DOHH2 (cell line): Measurements from ENCODE around the gene HIPK1.
"Not testable (repeated sequence)": the region's sequence is repeated elsewhere in the genome, so short reads cannot be mapped to it uniquely, and the experiment has no call there.

Source experiments
- H3F3A ChIP-seq: fragments of 200-600 bp; sonication (generic), shearing (Covaris generic); 2 replicates; pipeline ENCODE4 v1.6.0; 2016; ENCODE audit warnings: antibody characterized with exemption, mild to moderate bottlenecking; ENCODE audit not compliant: control insufficient read depth, insufficient read depth
- H3K27ac ChIP-seq: fragments of 200-600 bp; sonication (generic); 2 replicates; pipeline ENCODE4 v1.5.1; 2014; ENCODE audit warnings: low read depth, mild to moderate bottlenecking, low read length, moderate library complexity
- H3K27me3 ChIP-seq: fragments of 200-600 bp; sonication (generic); 2 replicates; pipeline ENCODE4 v1.6.1; 2014; ENCODE audit warnings: mild to moderate bottlenecking, low read length, mixed read lengths; ENCODE audit not compliant: control insufficient read depth
- H3K36me3 ChIP-seq: fragments of 200-600 bp; sonication (generic); 2 replicates; pipeline ENCODE4 v1.6.1; 2014; ENCODE audit warnings: mild to moderate bottlenecking, low read length, moderate library complexity, mixed read lengths; ENCODE audit not compliant: control insufficient read depth
- H3K4me1 ChIP-seq: fragments of 200-600 bp; sonication (generic); 2 replicates; pipeline ENCODE4 v1.6.1; 2014; ENCODE audit warnings: mild to moderate bottlenecking, low read length, mixed read lengths; ENCODE audit not compliant: control insufficient read depth
- H3K4me2 ChIP-seq: fragments of 200-600 bp; sonication (generic); 2 replicates; pipeline ENCODE4 v1.6.0; 2014; ENCODE audit warnings: mild to moderate bottlenecking, low read length, moderate library complexity
- H3K4me3 ChIP-seq: fragments of 200-600 bp; sonication (generic); 2 replicates; pipeline ENCODE4 v1.5.1; 2014; ENCODE audit warnings: mild to moderate bottlenecking, low read length, mixed read lengths
- H3K79me2 ChIP-seq: fragments of 200-600 bp; sonication (generic); 2 replicates; pipeline ENCODE4 v1.6.1; 2014; ENCODE audit warnings: mild to moderate bottlenecking, low read length, mixed read lengths; ENCODE audit not compliant: control insufficient read depth
- H3K9me2 ChIP-seq: fragments of 200-600 bp; sonication (generic); replicated peaks from 2 replicates; pipeline ENCODE4 v1.6.1; 2014; ENCODE audit warnings: mild to moderate bottlenecking, low read length, mixed read lengths; ENCODE audit not compliant: control insufficient read depth
- H3K9me3 ChIP-seq: fragments of 200-600 bp; sonication (generic); 2 replicates; pipeline ENCODE4 v1.6.1; 2014; ENCODE audit warnings: antibody characterized with exemption, low read length, mixed read lengths; ENCODE audit not compliant: control insufficient read depth, insufficient read depth
- H4K20me1 ChIP-seq: fragments of 200-600 bp; sonication (generic); 2 replicates; pipeline ENCODE4 v1.6.0; 2014; ENCODE audit warnings: low read depth, mild to moderate bottlenecking, antibody characterized with exemption, low read length, moderate library complexity; ENCODE audit not compliant: control insufficient read depth, insufficient read depth
- CTCF ChIP-seq: fragments of 200-600 bp; sonication (generic); IDR thresholded peaks from one replicate; pipeline ENCODE4 v1.5.1; 2014; ENCODE audit warnings: antibody characterized with exemption, mild to moderate bottlenecking, low read depth, low read length; ENCODE audit not compliant: poor library complexity, severe bottlenecking
- EZH2phosphoT487 ChIP-seq: fragments of 200-600 bp; sonication (generic); IDR thresholded peaks from 2 replicates; pipeline ENCODE4 v1.6.1; 2017; ENCODE audit warnings: borderline replicate concordance, mild to moderate bottlenecking, antibody characterized with exemption, low read length, moderate library complexity, mixed read lengths

HIPK1 gene

GRCh38 chr1:114000406-114000805 lies 71.3 kb downstream of the HIPK1 start:
- peaks cover 2% of the 10 kb centered on the region for H3K9me3 ChIP-seq
- H3K79me2 ChIP-seq = no peaks in the 10 kb centered on the region
- H3K9me2 ChIP-seq = no peaks in the 10 kb centered on the region
- H3K4me3 ChIP-seq = no peak overlapping the region
- no peaks in the 10 kb centered on the region for H4K20me1 ChIP-seq
- no peaks in the 10 kb centered on the region for H3F3A ChIP-seq
- H3K4me1 ChIP-seq = no peaks in the 10 kb centered on the region
- H3K4me2 ChIP-seq = no peak overlapping the region
- TF ChIP-seq CTCF (no peak), EZH2phosphoT487 (no peak)
- no peaks in the 10 kb centered on the region; the same call in 1 of the 2 replicates for H3K27me3 ChIP-seq
- H3K36me3 ChIP-seq = no peaks in the 10 kb centered on the region
- no peak overlapping the region for H3K27ac ChIP-seq

- H3F3A ChIP-seq = no peaks in the 10 kb centered on the region
- TF ChIP-seq CTCF (no peak), EZH2phosphoT487 (no peak)
- H3K27me3 ChIP-seq = no peaks in the 10 kb centered on the region; the same call in 1 of the 2 replicates
- no peaks in the 10 kb centered on the region for H3K36me3 ChIP-seq
- no peaks in the 10 kb centered on the region for H3K9me2 ChIP-seq
- no peak overlapping the region for H3K4me3 ChIP-seq
- peaks cover 9% of the 10 kb centered on the region for H3K9me3 ChIP-seq
- H3K27ac ChIP-seq = no peak overlapping the region
- H3K79me2 ChIP-seq = no peaks in the 10 kb centered on the region
- H4K20me1 ChIP-seq = no peaks in the 10 kb centered on the region
- no peak overlapping the region for H3K4me2 ChIP-seq
- H3K4me1 ChIP-seq = no peaks in the 10 kb centered on the region
Measured at GRCh38 chr1:114002492-114003239, 73.5 kb downstream of the HIPK1 start.

GRCh38 chr1:114003431-114003830 lies 74.3 kb downstream of the HIPK1 start:
- H3K79me2 ChIP-seq = no peaks in the 10 kb centered on the region
- no peaks in the 10 kb centered on the region for H3K4me1 ChIP-seq
- no peaks in the 10 kb centered on the region for H3K9me2 ChIP-seq
- no peak overlapping the region for H3K4me3 ChIP-seq
- H3K36me3 ChIP-seq = no peaks in the 10 kb centered on the region
- H3K4me2 ChIP-seq = no peak overlapping the region
- H3K27me3 ChIP-seq = no peaks in the 10 kb centered on the region; the same call in 1 of the 2 replicates
- H3F3A ChIP-seq = no peaks in the 10 kb centered on the region
- no peak overlapping the region for H3K27ac ChIP-seq
- no peak for TF ChIP-seq CTCF
- no peak for TF ChIP-seq EZH2phosphoT487
- H4K20me1 ChIP-seq = no peaks in the 10 kb centered on the region
- H3K9me3 ChIP-seq = peaks cover 9% of the 10 kb centered on the region

- not testable (repeated sequence) for H3K36me3 ChIP-seq, H3K79me2 ChIP-seq, H3K9me2 ChIP-seq, H3K27ac ChIP-seq, H3K4me3 ChIP-seq, H3K27me3 ChIP-seq, H3K9me3 ChIP-seq, H4K20me1 ChIP-seq, H3F3A ChIP-seq, H3K4me2 ChIP-seq, H3K4me1 ChIP-seq
Measured at GRCh38 chr1:114006825-114007224, 77.7 kb downstream of the HIPK1 start.
